Endometrium (tissue), 2 donors: ENCODE data around the gene PLEKHH3.

Experiments used
- FAIRE-seq: peaks from 2 replicates; lab custom pipeline; 2012; peaks lifted over from hg19 to GRCh38; lab: Jason Lieb, UNC
- donor health status: control.
- donor health status: control.

PLEKHH3 gene

GRCh38 chr17:42685831-42686230 is 9.0 kb upstream of the PLEKHH3 start:
- FAIRE-seq = no peak

- no peak for FAIRE-seq
These were observed 8.2 kb upstream of the PLEKHH3 start for GRCh38 chr17:42684929-42685556.

DNA sequence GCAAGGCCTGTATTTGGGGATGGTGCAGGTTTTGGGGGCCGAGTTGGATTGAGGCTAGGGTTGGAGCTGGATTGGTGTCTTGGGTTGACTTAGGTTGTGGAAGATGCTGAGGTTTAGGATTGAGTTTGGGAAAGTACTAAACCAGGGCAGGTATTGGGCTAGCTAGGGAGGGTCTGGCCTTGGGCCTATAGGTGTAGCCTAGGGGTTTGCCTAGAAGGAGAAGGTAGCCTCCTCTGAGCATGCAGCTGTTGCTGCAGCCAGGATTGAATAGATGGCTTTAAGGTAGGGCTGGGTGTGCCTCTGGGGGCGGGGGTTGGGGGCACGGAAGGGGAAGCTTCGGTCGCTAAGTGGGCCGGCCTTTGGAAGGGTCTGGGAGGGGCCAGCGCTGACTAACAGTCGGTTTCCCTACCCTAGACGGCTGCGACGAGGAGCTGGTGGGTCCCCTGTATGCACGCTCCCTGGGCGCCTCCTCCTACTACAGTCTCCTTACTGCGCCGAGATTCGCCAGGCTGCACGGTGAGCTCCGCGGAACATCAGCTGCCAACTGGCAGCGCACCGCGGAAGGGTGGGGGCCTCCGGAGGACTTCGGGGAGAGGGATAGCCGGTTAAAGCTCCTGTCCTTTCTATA is 6.7 kb upstream of the PLEKHH3 start:
- FAIRE-seq = no peak

- no peak for FAIRE-seq
These were observed 6.1 kb upstream of the PLEKHH3 start for GRCh38 chr17:42682722-42683403.

DNA sequence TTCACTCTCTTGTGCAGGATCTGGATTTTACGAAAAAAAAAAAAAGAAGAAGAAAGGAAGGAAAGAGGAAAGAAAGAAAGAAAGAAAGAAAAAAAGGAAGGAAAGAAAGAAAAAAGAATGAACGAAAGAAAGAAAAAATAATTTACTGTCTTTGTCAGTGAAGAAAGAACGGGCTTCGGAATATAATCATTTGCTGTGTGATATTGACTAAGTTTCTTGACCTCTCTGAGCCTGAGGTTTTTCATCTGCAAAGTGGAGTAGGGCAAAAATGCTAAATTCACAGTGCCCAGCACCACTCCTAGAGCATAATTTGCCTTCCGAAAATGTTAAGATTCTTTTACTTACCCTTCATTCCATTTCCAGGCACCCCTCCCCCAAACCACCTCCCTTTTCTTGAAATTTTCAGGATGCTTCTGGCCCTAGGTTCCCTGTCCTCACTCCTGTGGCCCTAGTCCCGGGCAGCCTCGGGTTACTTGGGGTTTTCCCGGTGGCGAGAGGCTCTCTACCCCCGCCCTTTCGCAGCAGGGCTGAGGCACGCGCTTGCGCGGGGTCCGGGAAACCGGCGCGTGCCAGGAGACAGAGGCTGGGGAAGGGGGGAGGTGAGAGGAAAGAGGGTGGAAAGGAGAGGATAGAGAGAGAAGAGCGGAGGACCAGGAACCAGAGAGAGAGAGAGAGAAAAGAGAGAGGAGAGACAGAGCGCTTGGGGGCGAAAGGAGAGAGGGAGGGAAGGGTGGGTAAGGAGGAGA is 5.4 kb upstream of the PLEKHH3 start, which contains the start of gene CNTNAP1:
Gene CNTNAP1 (plus strand): TSS at position 556 of the 746 bp plus-strand sequence. CDS start 299 bp downstream, outside the sequence.
- no peak for FAIRE-seq

GRCh38 chr17:42680331-42680808 is 3.6 kb upstream of the PLEKHH3 start:
- no peak for FAIRE-seq

- no peak for FAIRE-seq
These were observed 2.9 kb upstream of the PLEKHH3 start for GRCh38 chr17:42679492-42680330.

DNA sequence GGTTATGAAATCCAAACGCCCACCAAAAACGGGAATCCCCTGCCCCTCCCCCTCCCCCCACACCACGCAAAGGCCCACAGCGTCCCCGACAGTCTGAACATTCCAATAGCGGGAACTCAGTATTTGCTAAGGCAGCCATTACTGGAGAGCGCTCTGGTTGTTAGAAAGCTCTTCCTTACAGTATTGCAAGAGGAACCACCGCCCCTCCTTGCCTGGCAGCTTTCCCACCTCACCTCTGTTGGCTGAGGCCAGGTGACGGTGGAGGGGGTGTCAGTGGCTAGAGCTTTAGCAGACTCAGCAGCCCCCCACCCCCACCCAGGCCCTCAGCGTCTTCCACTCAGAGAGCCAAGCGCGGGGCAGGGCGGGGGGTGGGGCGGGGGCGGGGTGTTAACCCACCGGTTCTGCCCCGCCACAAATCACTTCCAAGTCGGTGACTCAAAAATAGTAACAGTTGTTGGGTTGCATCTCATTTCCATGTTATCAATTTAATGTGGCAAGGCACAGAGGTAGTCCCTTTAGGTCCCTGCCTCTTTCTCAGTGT is 2.2 kb upstream of the PLEKHH3 start:
- FAIRE-seq = no peak

DNA sequence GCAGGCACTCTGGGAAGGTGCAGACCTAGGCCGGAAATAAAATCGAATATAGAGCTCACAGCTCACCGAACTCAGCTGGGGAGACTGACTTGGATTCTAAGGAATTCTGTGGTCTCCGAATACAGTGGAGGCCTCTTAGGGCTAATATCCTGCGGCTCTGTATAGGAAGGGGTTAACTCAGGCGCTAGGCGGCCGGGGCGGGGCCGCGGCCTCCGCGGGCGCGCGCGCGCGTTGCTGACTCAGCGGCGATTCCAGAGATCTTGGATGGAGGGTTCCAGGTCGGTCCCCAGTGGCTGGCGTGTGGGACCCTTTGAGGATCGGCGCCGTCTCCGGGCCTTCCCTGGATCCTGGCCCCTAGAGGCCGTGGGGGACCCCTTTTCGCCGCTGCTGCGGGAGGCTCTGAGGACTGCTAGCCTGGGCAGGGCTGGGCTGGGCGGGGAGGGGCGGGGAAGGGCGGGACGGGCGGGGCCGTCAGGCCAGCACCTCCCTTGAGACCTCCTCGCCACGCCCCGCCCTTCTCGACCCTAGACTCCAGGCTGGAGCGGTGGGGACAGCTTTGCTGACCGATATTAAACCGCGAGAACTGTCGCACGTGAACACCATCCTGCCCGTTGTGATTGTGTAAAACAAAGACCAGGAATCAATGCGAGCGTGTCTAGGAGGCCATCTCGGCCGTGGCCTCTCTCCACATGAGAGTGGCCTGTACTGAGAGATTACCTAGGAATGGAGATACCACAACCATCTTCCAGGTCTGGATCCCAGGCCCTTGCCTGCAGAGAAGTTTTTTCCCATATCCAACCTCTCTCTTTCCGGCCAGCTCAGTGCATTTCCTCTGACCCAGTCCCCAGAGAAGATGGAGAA is 1.4 kb upstream of the PLEKHH3 start:
- FAIRE-seq = no peak

GRCh38 chr17:42677012-42677857 is 441 bp upstream of the PLEKHH3 start:
- FAIRE-seq = peak; percentile 84

DNA sequence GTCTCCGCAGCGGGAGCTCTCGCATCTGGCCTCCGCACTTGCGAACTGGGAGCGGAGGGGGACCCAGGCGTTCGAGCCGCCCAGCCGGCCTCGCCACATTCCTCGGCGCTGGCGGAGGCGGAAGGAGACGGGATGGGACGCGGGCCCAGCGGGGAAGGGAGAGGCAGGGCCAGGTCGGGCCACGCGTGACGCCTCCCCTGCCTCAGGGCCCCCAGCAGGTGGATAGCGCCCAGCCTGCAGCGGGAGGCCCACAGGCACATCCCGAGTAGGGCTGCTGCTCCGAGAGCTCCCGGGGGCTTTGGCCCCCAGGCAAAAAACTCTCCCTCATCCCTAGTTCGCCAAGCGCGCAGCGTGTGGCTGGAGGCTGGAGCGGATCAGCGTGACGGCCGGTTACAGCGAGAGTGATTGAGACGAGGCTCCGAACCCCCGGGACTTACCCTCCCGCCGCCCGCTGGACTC is 800 bp downstream of the PLEKHH3 start:
- no peak for FAIRE-seq

GRCh38 chr17:42675348-42675964 is 1.3 kb downstream of the PLEKHH3 start:
- no peak for FAIRE-seq

- FAIRE-seq = no peak
These were observed 1.9 kb downstream of the PLEKHH3 start for GRCh38 chr17:42674755-42675347.

GRCh38 chr17:42673885-42674754 is 2.7 kb downstream of the PLEKHH3 start:
- FAIRE-seq = no peak

GRCh38 chr17:42673266-42673884 is 3.4 kb downstream of the PLEKHH3 start:
- FAIRE-seq = no peak

DNA sequence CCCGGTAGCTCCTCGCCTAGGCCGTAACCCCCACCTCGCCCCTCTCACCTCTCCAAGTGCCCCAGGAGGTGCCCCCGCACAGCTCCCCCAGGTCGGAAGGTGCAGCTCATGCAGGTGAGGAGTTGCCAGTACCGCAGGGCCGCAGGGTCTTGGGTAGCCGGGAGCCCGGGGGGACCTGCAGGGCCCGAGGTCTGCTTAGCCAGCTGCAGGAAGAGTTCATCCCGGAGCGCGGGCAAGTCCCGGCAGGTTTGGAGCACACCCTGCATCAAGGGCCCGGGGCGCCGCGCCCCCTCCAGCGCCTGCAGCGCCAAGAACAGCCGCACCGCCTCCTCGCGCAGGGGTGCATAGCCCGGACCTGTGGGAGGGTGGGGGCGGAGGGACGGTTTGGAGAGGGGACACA is 4.8 kb downstream of the PLEKHH3 start:
- FAIRE-seq = no peak
